UCSD-AML1 (cell line): Measurements from ENCODE around the gene RASD2.

Source experiments
- DNase-seq: peaks from one replicate; lab custom pipeline; 2025; ENCODE audit not compliant: unreplicated experiment; lab: John Stamatoyannopoulos, UW

Gene RASD2

GRCh38 chr22:35580351-35581022 lies 39.9 kb downstream of the RASD2 start:
- no peak for DNase-seq

- no peak for DNase-seq
These were observed 40.4 kb downstream of the RASD2 start for GRCh38 chr22:35581023-35581413.

GRCh38 chr22:35582218-35582860 lies 41.7 kb downstream of the RASD2 start:
- DNase-seq, result no peak

- DNase-seq, result peak; percentile 56
These were observed 42.4 kb downstream of the RASD2 start for GRCh38 chr22:35582861-35583670.

- no peak for DNase-seq
These were observed 46.1 kb downstream of the RASD2 start for GRCh38 chr22:35586771-35587170.

- DNase-seq, result no peak
These were observed 46.8 kb downstream of the RASD2 start for GRCh38 chr22:35587447-35587870.

- DNase-seq, result no peak
These were observed 47.3 kb downstream of the RASD2 start for GRCh38 chr22:35587896-35588295.

- DNase-seq, result peak; percentile 36
These were observed 48.6 kb downstream of the RASD2 start for GRCh38 chr22:35589071-35589755.

- no peak for DNase-seq
These were observed 49.1 kb downstream of the RASD2 start for GRCh38 chr22:35589756-35590093.

GRCh38 chr22:35590634-35591295 lies 50.1 kb downstream of the RASD2 start:
- DNase-seq, result no peak

GRCh38 chr22:35591714-35592417 lies 51.2 kb downstream of the RASD2 start:
- DNase-seq, result no peak

- no peak for DNase-seq
These were observed 51.9 kb downstream of the RASD2 start for GRCh38 chr22:35592418-35592967.

- no peak for DNase-seq
These were observed 52.6 kb downstream of the RASD2 start for GRCh38 chr22:35593071-35593890.

GRCh38 chr22:35593891-35594470 lies 53.4 kb downstream of the RASD2 start:
- no peak for DNase-seq

- DNase-seq, result no peak
These were observed 54.1 kb downstream of the RASD2 start for GRCh38 chr22:35594686-35595085.

- no peak for DNase-seq
These were observed 56.2 kb downstream of the RASD2 start for GRCh38 chr22:35596821-35597220.

- no peak for DNase-seq
These were observed 57.2 kb downstream of the RASD2 start for GRCh38 chr22:35597692-35598395.

GRCh38 chr22:35598396-35598710 lies 57.7 kb downstream of the RASD2 start:
- DNase-seq, result no peak
